DND-41 (cell line): ENCODE measurements around the gene DUSP28.
A peak's percentile ranks its signal among the peaks of the same experiment; 100 is the strongest.
"Not testable (repeated sequence)": the region's sequence is repeated elsewhere in the genome, so short reads cannot be mapped to it uniquely, and the experiment has no call there.

Experiments used
- ATAC-seq: fragments of 200-7000 bp; cut with Tn5 transposase; 3 replicates; pipeline ENCODE4 v1.9.1; 2021; ENCODE audit warnings: low read depth; ENCODE audit not compliant: insufficient read depth
- DNase-seq: peaks from one replicate; pipeline ENCODE4 v3.0.0-alpha.2; 2020
- H2AFZ ChIP-seq: 2 replicates; pipeline ENCODE4 v1.6.0; 2012; ENCODE audit warnings: low read depth, low read length
- H3K27ac ChIP-seq: 2 replicates; pipeline ENCODE4 v1.5.1; 2012; ENCODE audit warnings: low read length, inconsistent platforms
- H3K27me3 ChIP-seq: fragments of 200-600 bp; sonication (generic); 2 replicates; pipeline ENCODE4 v1.6.0; 2012; ENCODE audit warnings: low read length, mild to moderate bottlenecking, inconsistent platforms; ENCODE audit not compliant: insufficient read depth, poor library complexity
- H3K36me3 ChIP-seq: 2 replicates; pipeline ENCODE4 v1.5.1; 2012; ENCODE audit warnings: low read length, inconsistent platforms; ENCODE audit not compliant: insufficient read depth
- H3K4me1 ChIP-seq: 2 replicates; pipeline ENCODE4 v1.5.1; 2012; ENCODE audit warnings: mild to moderate bottlenecking, low read length; ENCODE audit not compliant: insufficient read depth
- H3K4me2 ChIP-seq: 2 replicates; pipeline ENCODE4 v1.6.0; 2012; ENCODE audit warnings: mild to moderate bottlenecking, moderate library complexity, low read length, inconsistent platforms; ENCODE audit not compliant: insufficient read depth
- H3K4me3 ChIP-seq, 2 experiments: fragments of 200-600 bp in 1 of 2; shearing (Covaris generic) in 1 of 2; 2 replicates each; pipeline ENCODE4 v1.5.1; 2012 to 2016; ENCODE audit warnings: inconsistent platforms in 2 of 2, low read length in 2 of 2, mild to moderate bottlenecking in 2 of 2, low read depth in 1 of 2, moderate library complexity in 1 of 2
- H3K79me2 ChIP-seq: 2 replicates; pipeline ENCODE4 v1.6.0; 2012; ENCODE audit warnings: low read length, inconsistent platforms; ENCODE audit not compliant: insufficient read depth
- H3K9ac ChIP-seq: 2 replicates; pipeline ENCODE4 v1.6.0; 2012; ENCODE audit warnings: low read depth, mild to moderate bottlenecking, inconsistent platforms, low read length, moderate library complexity
- H3K9me3 ChIP-seq: 2 replicates; pipeline ENCODE4 v1.5.1; 2012; ENCODE audit warnings: low read length, moderate library complexity, mild to moderate bottlenecking, inconsistent platforms; ENCODE audit not compliant: insufficient read depth, severe bottlenecking
- H4K20me1 ChIP-seq: 2 replicates; pipeline ENCODE4 v1.6.0; 2012; ENCODE audit warnings: low read length; ENCODE audit not compliant: insufficient read depth
- EZH2 ChIP-seq: IDR thresholded peaks from 3 replicates; pipeline ENCODE4 v1.6.1; 2012; ENCODE audit warnings: borderline replicate concordance, low read depth, mild to moderate bottlenecking, moderate library complexity, low read length, inconsistent platforms; ENCODE audit not compliant: severe bottlenecking
- TF ChIP-seq, protein P1 (sequence below): IDR thresholded peaks from 2 replicates; pipeline ENCODE4 v1.5.1; 2012; ENCODE audit warnings: borderline replicate concordance, low read length, moderate library complexity, mild to moderate bottlenecking; ENCODE audit not compliant: poor library complexity, severe bottlenecking; ENCODE audit errors: extremely low read depth

The DUSP28 gene

DNA sequence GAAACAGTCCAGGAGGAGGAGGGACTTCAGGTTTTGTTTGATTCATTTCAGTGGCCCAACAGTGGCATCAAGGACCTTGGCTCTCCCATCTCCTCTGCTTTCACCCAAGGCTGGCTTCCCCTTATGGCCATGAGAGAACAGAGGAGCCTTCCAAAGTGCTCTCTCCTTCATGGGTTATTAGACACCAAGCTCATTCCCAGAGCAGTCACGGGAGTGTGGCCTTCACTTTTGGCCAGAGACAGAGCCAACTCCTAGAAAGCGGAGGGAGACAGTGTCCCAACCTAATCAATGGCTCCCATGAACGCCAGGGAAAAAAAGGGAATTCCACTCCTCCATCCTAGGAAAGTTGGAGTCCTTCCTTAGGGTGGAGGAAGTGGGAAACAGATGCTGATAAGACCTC lies 871 bp upstream of the DUSP28 start:
- Histone ChIP-seq H3K36me3 (peaks cover 60% of the 10 kb centered on the region), H2AFZ (no peak overlapping the region), H3K9me3 (no peaks in the 10 kb centered on the region), H3K4me1 (peaks cover 47% of the 10 kb centered on the region), H3K9ac (peak overlapping the region; percentile 99), H3K27me3 (no peaks in the 10 kb centered on the region), H3K79me2 (peaks cover 87% of the 10 kb centered on the region), H3K4me2 (peak overlapping the region; percentile 91), H3K27ac (peak overlapping the region; percentile 98), H3K4me3 (peak overlapping the region; percentile 48 to 78; a peak in 3 of 4 replicates), H4K20me1 (peaks cover 8% of the 10 kb centered on the region)
- no peak for ATAC-seq
- TF ChIP-seq, protein P1, sequence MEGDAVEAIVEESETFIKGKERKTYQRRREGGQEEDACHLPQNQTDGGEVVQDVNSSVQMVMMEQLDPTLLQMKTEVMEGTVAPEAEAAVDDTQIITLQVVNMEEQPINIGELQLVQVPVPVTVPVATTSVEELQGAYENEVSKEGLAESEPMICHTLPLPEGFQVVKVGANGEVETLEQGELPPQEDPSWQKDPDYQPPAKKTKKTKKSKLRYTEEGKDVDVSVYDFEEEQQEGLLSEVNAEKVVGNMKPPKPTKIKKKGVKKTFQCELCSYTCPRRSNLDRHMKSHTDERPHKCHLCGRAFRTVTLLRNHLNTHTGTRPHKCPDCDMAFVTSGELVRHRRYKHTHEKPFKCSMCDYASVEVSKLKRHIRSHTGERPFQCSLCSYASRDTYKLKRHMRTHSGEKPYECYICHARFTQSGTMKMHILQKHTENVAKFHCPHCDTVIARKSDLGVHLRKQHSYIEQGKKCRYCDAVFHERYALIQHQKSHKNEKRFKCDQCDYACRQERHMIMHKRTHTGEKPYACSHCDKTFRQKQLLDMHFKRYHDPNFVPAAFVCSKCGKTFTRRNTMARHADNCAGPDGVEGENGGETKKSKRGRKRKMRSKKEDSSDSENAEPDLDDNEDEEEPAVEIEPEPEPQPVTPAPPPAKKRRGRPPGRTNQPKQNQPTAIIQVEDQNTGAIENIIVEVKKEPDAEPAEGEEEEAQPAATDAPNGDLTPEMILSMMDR, result no peak
- TF ChIP-seq EZH2, result no peak
- DNase-seq, result no peak

DNA sequence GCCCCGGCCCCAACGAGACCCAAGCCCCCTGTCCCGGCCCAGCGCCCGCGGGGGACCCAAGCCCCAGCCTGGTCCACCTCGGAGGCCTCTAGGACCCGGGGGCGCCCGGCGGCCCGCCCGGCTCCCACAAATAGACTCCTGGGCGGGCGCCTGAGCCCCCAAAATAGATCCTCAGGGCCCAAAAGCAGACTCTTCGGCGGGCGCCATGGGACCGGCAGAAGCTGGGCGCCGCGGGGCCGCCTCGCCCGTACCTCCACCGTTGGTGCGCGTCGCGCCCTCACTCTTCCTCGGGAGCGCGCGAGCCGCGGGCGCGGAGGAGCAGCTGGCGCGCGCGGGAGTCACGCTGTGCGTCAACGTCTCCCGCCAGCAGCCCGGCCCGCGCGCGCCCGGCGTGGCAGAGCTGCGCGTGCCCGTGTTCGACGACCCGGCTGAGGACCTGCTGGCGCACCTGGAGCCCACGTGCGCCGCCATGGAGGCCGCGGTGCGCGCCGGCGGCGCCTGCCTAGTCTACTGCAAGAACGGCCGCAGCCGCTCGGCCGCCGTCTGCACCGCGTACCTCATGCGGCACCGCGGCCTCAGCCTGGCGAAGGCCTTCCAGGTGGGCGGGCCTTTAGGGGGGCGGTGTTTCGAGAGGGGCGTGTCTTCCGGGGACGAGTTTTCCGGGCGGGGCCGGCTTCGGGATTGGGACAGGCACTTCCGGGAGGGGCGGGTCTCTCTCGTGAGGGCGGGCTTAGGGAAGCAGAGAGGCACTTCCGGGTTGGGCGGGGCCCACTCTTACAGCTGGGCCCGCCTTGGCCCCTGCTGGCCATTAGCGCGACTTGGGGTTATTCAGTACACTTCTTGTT lies 545 bp downstream of the DUSP28 start:
- ATAC-seq (peak; percentile 69), DNase-seq (peak; percentile 99)
- Histone ChIP-seq H3K36me3 (peaks cover 46% of the 10 kb centered on the region), H3K27me3 (no peaks in the 10 kb centered on the region), H3K4me1 (peaks cover 61% of the 10 kb centered on the region), H3K27ac (peak overlapping the region; percentile 98), H4K20me1 (peaks cover 8% of the 10 kb centered on the region), H3K9ac (peak overlapping the region; percentile 99), H3K9me3 (no peaks in the 10 kb centered on the region), H2AFZ (peak overlapping the region; percentile 75), H3K4me3 (peak overlapping the region; percentile 48 to 78), H3K4me2 (peak overlapping the region; percentile 91), H3K79me2 (peaks cover 77% of the 10 kb centered on the region)
- TF ChIP-seq, protein P1, result peak; percentile 36
- TF ChIP-seq EZH2, result no peak

DNA sequence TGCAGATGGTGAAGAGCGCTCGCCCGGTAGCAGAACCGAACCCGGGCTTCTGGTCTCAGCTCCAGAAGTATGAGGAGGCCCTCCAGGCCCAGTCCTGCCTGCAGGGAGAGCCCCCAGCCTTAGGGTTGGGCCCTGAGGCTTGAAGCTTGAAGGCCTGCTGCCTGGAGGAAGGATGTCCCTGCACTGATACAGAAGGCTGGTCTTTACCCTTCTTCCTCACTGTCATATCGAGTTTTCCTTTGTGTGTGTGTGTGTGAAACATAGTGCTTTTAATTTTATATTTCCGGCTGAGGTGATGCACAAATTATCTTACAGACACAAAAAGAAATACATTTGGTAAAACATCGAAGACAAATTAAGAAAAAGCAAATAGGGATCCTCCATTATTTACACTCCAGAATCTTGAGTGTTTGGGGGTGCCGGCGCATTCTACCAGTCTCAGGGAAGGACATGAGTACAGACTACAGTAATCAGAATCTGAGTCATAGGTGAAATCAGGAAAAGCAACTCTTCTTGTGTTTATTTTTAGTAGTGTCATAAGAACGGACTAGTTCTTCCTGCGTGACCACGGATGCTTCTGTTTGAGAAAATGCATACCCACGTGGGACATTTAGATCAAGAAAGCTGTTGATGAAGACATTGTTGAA lies 1.3 kb downstream of the DUSP28 start:
- H2AFZ ChIP-seq, result peak overlapping the region; percentile 59
- H3K36me3 ChIP-seq, result peaks cover 39% of the 10 kb centered on the region
- peaks cover 68% of the 10 kb centered on the region for H3K4me1 ChIP-seq
- peak overlapping the region; percentile 48 to 78 for H3K4me3 ChIP-seq
- H3K4me2 ChIP-seq, result peak overlapping the region; percentile 91
- H3K9me3 ChIP-seq, result no peaks in the 10 kb centered on the region
- H4K20me1 ChIP-seq, result peaks cover 7% of the 10 kb centered on the region
- H3K79me2 ChIP-seq, result peaks cover 70% of the 10 kb centered on the region
- no peak for DNase-seq
- H3K9ac ChIP-seq, result peak overlapping the region; percentile 99
- peak; percentile 16 for ATAC-seq
- H3K27me3 ChIP-seq, result no peaks in the 10 kb centered on the region
- peak overlapping the region; percentile 87 for H3K27ac ChIP-seq
- no peak for TF ChIP-seq EZH2

DNA sequence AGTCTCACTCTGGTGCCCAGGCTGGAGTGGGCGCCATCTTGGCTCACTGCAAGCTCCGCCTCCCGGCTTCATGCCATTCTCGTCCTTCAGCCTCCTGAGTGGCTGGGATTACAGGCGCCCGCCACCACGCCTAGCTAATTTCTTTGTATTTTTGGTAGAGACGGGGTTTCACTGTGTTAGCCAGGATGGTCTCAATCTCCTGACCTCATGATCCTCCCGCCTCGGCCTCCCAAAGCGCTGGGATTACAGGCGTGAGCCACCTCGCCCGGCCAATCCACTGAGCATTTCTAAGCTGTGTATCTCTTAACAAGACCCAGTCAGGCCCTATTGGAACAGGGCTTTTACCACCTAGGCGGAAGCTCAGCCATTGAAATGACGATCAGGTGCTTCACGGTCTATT lies 3.1 kb downstream of the DUSP28 start:
- H3K9me3 ChIP-seq, H3K27ac ChIP-seq, H2AFZ ChIP-seq, H3K27me3 ChIP-seq, ATAC-seq, H3K4me3 ChIP-seq, H3K9ac ChIP-seq, DNase-seq, H3K4me2 ChIP-seq, H4K20me1 ChIP-seq: not testable (repeated sequence)
- Histone ChIP-seq H3K36me3 (peaks cover 30% of the 10 kb centered on the region), H3K4me1 (peaks cover 83% of the 10 kb centered on the region), H3K79me2 (peaks cover 67% of the 10 kb centered on the region)
